GM12878 (cell line): ENCODE measurements around the gene OSTC.

Source experiments
- BHLHE40 ChIP-seq, 2 experiments: fragments of 450-650 bp in 1 of 2; IDR thresholded peaks; 2 replicates each; pipeline ENCODE4 v1.6.1; 2011 to 2017; ENCODE audit warnings: low read depth in 2 of 2, borderline replicate concordance in 1 of 2, improper control_type of control experiment in 1 of 2, low read length in 1 of 2, mild to moderate bottlenecking in 1 of 2
- EZH2 ChIP-seq: IDR thresholded peaks from 2 replicates; pipeline ENCODE4 v1.6.1; 2012; ENCODE audit warnings: low read depth, mild to moderate bottlenecking, control low read depth, inconsistent platforms, low read length, borderline replicate concordance; ENCODE audit not compliant: control insufficient read depth
- POLR2AphosphoS5 ChIP-seq: IDR thresholded peaks from 2 replicates; pipeline ENCODE4 v1.6.1; 2011; ENCODE audit warnings: mild to moderate bottlenecking, low read length, inconsistent platforms
- SMC3 ChIP-seq: IDR thresholded peaks from 2 replicates; pipeline ENCODE4 v1.6.1; 2011; ENCODE audit warnings: low read length, improper control_type of control experiment, borderline replicate concordance
- TAF1 ChIP-seq: IDR thresholded peaks from 2 replicates; pipeline ENCODE4 v1.6.1; 2011; ENCODE audit warnings: mild to moderate bottlenecking, low read depth, low read length, borderline replicate concordance
- TBL1XR1 ChIP-seq: IDR thresholded peaks from 2 replicates; pipeline ENCODE4 v1.6.1; 2012; ENCODE audit warnings: low read depth, low read length, improper control_type of control experiment
- ZNF24 ChIP-seq: fragments of 450-650 bp; IDR thresholded peaks from 2 replicates; pipeline ENCODE4 v1.6.1; 2017; ENCODE audit warnings: antibody characterized with exemption, mild to moderate bottlenecking
- TF ChIP-seq, protein P1 (sequence below), 3 experiments: IDR thresholded peaks in 2 of 3; conservative IDR thresholded peaks in 1 of 3; 2 replicates each; pipeline ENCODE4 v1.5.1; 2011; ENCODE audit warnings: low read depth in 3 of 3, low read length in 3 of 3, mild to moderate bottlenecking in 3 of 3, control low read depth in 2 of 3, moderate library complexity in 2 of 3, inconsistent platforms in 1 of 3, mixed read lengths in 1 of 3; ENCODE audit not compliant: control insufficient read depth in 2 of 3, insufficient read depth in 1 of 3; ENCODE audit errors: extremely low read depth in 1 of 3
- TF ChIP-seq, protein P2 (sequence below): fragments of 450-650 bp; IDR thresholded peaks from 2 replicates; pipeline ENCODE4 v1.6.1; 2016; ENCODE audit warnings: mild to moderate bottlenecking, moderate library complexity, borderline replicate concordance
- TF ChIP-seq, protein P3 (sequence below): IDR thresholded peaks from 2 replicates; pipeline ENCODE4 v1.6.1; 2011; ENCODE audit warnings: low read depth, low read length, improper control_type of control experiment, borderline replicate concordance

DNA sequence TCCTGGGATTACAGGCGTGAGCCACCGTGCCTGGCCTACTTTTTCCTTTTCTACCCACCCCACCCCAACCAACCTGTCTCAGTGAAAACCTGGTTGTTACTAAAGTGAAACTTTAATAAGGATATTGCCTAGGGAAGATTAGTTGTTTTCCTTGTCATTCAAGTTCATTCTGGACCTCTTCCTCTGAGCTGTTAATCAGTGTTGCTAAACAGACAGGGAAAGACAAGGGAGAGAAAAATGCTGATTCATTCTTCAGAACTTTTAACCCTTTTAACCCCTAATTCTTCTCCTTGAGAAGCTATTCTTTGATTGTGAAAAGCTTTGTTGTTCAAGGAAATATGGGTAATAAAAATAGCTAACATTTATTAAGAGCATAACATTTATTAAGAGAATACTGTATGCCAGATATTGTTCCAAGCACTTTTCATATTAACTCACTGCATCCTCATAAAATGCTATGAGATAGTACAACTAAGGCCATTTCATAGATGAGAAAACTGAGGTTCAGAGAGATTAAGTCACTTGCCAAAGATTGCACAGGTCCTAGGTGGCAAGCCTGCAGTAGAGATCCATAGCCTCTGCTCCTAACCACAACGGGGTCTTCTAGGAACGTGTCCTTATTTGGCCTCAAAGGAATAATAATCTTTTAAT lies 34.8 kb downstream of the OSTC start:
- TF ChIP-seq, protein P1, sequence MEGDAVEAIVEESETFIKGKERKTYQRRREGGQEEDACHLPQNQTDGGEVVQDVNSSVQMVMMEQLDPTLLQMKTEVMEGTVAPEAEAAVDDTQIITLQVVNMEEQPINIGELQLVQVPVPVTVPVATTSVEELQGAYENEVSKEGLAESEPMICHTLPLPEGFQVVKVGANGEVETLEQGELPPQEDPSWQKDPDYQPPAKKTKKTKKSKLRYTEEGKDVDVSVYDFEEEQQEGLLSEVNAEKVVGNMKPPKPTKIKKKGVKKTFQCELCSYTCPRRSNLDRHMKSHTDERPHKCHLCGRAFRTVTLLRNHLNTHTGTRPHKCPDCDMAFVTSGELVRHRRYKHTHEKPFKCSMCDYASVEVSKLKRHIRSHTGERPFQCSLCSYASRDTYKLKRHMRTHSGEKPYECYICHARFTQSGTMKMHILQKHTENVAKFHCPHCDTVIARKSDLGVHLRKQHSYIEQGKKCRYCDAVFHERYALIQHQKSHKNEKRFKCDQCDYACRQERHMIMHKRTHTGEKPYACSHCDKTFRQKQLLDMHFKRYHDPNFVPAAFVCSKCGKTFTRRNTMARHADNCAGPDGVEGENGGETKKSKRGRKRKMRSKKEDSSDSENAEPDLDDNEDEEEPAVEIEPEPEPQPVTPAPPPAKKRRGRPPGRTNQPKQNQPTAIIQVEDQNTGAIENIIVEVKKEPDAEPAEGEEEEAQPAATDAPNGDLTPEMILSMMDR (IDR thresholded peaks at IDR 0.05 in 2 of 3, conservative IDR thresholded peaks at IDR 0.05 in 1 of 3; ENCODE audit: control insufficient read depth in 2 of 3, extremely low read depth in 1 of 3, insufficient read depth in 1 of 3, low read depth in 3 of 3, low read length in 3 of 3), result no peak
- no peak for TF ChIP-seq POLR2AphosphoS5
- no peak for TF ChIP-seq TBL1XR1
- no peak for TF ChIP-seq EZH2
- TF ChIP-seq, protein P2, sequence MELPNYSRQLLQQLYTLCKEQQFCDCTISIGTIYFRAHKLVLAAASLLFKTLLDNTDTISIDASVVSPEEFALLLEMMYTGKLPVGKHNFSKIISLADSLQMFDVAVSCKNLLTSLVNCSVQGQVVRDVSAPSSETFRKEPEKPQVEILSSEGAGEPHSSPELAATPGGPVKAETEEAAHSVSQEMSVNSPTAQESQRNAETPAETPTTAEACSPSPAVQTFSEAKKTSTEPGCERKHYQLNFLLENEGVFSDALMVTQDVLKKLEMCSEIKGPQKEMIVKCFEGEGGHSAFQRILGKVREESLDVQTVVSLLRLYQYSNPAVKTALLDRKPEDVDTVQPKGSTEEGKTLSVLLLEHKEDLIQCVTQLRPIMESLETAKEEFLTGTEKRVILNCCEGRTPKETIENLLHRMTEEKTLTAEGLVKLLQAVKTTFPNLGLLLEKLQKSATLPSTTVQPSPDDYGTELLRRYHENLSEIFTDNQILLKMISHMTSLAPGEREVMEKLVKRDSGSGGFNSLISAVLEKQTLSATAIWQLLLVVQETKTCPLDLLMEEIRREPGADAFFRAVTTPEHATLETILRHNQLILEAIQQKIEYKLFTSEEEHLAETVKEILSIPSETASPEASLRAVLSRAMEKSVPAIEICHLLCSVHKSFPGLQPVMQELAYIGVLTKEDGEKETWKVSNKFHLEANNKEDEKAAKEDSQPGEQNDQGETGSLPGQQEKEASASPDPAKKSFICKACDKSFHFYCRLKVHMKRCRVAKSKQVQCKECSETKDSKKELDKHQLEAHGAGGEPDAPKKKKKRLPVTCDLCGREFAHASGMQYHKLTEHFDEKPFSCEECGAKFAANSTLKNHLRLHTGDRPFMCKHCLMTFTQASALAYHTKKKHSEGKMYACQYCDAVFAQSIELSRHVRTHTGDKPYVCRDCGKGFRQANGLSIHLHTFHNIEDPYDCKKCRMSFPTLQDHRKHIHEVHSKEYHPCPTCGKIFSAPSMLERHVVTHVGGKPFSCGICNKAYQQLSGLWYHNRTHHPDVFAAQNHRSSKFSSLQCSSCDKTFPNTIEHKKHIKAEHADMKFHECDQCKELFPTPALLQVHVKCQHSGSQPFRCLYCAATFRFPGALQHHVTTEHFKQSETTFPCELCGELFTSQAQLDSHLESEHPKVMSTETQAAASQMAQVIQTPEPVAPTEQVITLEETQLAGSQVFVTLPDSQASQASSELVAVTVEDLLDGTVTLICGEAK, result no peak
- TF ChIP-seq TAF1, result no peak
- TF ChIP-seq ZNF24, result no peak
- TF ChIP-seq, protein P3, sequence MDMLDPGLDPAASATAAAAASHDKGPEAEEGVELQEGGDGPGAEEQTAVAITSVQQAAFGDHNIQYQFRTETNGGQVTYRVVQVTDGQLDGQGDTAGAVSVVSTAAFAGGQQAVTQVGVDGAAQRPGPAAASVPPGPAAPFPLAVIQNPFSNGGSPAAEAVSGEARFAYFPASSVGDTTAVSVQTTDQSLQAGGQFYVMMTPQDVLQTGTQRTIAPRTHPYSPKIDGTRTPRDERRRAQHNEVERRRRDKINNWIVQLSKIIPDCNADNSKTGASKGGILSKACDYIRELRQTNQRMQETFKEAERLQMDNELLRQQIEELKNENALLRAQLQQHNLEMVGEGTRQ, result no peak
- TF ChIP-seq SMC3, result no peak
- no peak for TF ChIP-seq BHLHE40 (IDR thresholded peaks at IDR 0.05; ENCODE audit: borderline replicate concordance in 1 of 2, low read depth in 2 of 2, low read length in 1 of 2)
